ENCODE data around the gene HIVEP3.

- TF ChIP-seq CTCF (IDR thresholded peaks at IDR 0.05; ENCODE audit: low read length) (no peak), EZH2 (IDR thresholded peaks at IDR 0.05; ENCODE audit: borderline replicate concordance, low read length) (no peak)
Measured at GRCh38 chr1:41511239-41511540, 407.5 kb downstream of the HIVEP3 start.

All from OCI-LY1 (cell line).